ENCODE data around the gene C2orf72. TPM values are rescaled to one million over a fixed set of nuclear protein-coding genes. Genes with fewer than 3 reads are reported as not detected.

Gene C2orf72
- total and polyA plus RNA-seq, 2 of the 4 experiments (the other 2 are of a cell fraction) = 0.09 to 0.18 TPM

DNA sequence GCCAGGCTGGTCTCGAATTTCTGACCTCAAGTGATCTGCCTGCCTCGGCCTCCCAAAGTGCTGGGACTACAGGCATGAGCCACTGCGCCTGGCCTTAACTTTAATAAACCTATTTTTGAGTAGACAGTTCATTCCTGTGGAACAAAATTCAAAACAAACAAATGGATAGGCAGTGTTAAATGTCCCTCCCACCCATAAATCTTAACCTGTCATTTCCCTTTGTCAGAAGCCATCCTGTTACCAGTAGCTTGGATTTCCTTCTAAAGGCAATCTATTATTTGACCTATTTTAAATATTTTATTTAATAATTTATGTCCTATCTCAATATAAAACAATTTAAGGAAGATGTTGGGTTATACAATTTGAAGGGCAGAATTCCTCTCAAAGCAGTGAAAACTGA, 6.6 kb upstream of the C2orf72 start:
- Histone ChIP-seq H2BK120ac (ENCODE audit: low read depth, low read length) (no peak overlapping the region), H3K56ac (ENCODE audit: extremely low read depth, insufficient read depth, low read length) (no peak overlapping the region), H3K36me3 (ENCODE audit: control insufficient read depth, insufficient read depth, low read length) (no peaks in the 10 kb centered on the region), H2BK15ac (ENCODE audit: low read depth, low read length) (no peak overlapping the region), H3K27me3 (ENCODE audit: control insufficient read depth, insufficient read depth, low read length) (peaks cover 35% of the 10 kb centered on the region), H3K27ac (ENCODE audit: insufficient read depth, low read length) (no peak overlapping the region), H4K8ac (ENCODE audit: low read depth in 2 of 2, low read length in 2 of 2) (no peak overlapping the region), H3K9me1 (ENCODE audit: insufficient read depth, low read length) (0 out of 2 replicates have a peak, but pooled peaks cover 2% of the 10 kb centered on the region), H2BK20ac (ENCODE audit: low read depth, low read length) (no peak overlapping the region), H3K4me2 (ENCODE audit: low read depth, low read length) (no peak overlapping the region), H3K23ac (ENCODE audit: low read depth, low read length) (no peak overlapping the region), H2BK5ac (ENCODE audit: low read depth, low read length, poor library complexity, severe bottlenecking) (no peak overlapping the region), H3K4ac (ENCODE audit: low read depth, low read length) (no peak overlapping the region), H3K4me1 (ENCODE audit: control insufficient read depth, insufficient read depth, low read length) (no peaks in the 10 kb centered on the region), H4K5ac (ENCODE audit: low read depth, low read length) (no peak overlapping the region), H3K18ac (ENCODE audit: low read depth, low read length) (no peak overlapping the region), H3K4me3 (ENCODE audit: insufficient read depth, low read depth, low read length) (no peak overlapping the region), H4K20me1 (ENCODE audit: insufficient read depth, low read length) (no peaks in the 10 kb centered on the region), H2AK5ac (ENCODE audit: low read depth, low read length) (no peak overlapping the region), H3K79me1 (ENCODE audit: low read depth in 1 of 2, low read length in 2 of 2) (no peaks in the 10 kb centered on the region), H3K14ac (replicated peaks; ENCODE audit: low read depth, low read length) (no peak overlapping the region), H4K91ac (ENCODE audit: insufficient read depth, low read depth, low read length) (no peak overlapping the region), H2AFZ (replicated peaks; ENCODE audit: low read length, poor library complexity) (no peak overlapping the region), H3K9ac (ENCODE audit: low read depth, low read length) (no peak overlapping the region), H2AK9ac (replicated peaks; ENCODE audit: low read depth, low read length, poor library complexity) (no peak overlapping the region), H3K9me3 (ENCODE audit: control insufficient read depth, insufficient read depth, low read length) (peaks cover 2% of the 10 kb centered on the region; the same call in 1 of the 2 replicates)
- intact Hi-C loops (cut with micrococcal nuclease) = no loop called here
- no CpG with 5 or more reads among the region's 3 CpGs for WGBS, 2 experiments (ENCODE audit: extremely low coverage in 2 of 2, insufficient read length in 1 of 2)
- ATAC-seq (ENCODE audit: low read depth) = no peak
- no TSS peak for BruUV-seq (replicated peaks)
- in situ Hi-C loops (cut with MboI; ENCODE audit: low sequenced_read_pairs) = no loop called here
- TF ChIP-seq POLR2A (IDR thresholded peaks at IDR 0.05; ENCODE audit: low read depth, low read length) = no peak
- no peak for TF ChIP-seq CHD1 (IDR thresholded peaks at IDR 0.05; ENCODE audit: low read depth, low read length)
- TF ChIP-seq, protein P1, sequence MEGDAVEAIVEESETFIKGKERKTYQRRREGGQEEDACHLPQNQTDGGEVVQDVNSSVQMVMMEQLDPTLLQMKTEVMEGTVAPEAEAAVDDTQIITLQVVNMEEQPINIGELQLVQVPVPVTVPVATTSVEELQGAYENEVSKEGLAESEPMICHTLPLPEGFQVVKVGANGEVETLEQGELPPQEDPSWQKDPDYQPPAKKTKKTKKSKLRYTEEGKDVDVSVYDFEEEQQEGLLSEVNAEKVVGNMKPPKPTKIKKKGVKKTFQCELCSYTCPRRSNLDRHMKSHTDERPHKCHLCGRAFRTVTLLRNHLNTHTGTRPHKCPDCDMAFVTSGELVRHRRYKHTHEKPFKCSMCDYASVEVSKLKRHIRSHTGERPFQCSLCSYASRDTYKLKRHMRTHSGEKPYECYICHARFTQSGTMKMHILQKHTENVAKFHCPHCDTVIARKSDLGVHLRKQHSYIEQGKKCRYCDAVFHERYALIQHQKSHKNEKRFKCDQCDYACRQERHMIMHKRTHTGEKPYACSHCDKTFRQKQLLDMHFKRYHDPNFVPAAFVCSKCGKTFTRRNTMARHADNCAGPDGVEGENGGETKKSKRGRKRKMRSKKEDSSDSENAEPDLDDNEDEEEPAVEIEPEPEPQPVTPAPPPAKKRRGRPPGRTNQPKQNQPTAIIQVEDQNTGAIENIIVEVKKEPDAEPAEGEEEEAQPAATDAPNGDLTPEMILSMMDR (conservative IDR thresholded peaks at IDR 0.05; ENCODE audit: low read depth, low read length) = no peak
- no peak for TF ChIP-seq MAFK (IDR thresholded peaks at IDR 0.05; ENCODE audit: low read depth, low read length)
- TF ChIP-seq, protein P2, sequence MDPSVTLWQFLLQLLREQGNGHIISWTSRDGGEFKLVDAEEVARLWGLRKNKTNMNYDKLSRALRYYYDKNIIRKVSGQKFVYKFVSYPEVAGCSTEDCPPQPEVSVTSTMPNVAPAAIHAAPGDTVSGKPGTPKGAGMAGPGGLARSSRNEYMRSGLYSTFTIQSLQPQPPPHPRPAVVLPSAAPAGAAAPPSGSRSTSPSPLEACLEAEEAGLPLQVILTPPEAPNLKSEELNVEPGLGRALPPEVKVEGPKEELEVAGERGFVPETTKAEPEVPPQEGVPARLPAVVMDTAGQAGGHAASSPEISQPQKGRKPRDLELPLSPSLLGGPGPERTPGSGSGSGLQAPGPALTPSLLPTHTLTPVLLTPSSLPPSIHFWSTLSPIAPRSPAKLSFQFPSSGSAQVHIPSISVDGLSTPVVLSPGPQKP (IDR thresholded peaks at IDR 0.05; ENCODE audit: borderline replicate concordance, low read depth, low read length) = no peak
- no peak for TF ChIP-seq BHLHE40 (IDR thresholded peaks at IDR 0.05; ENCODE audit: low read depth, low read length)
- no peak for TF ChIP-seq SMC3 (IDR thresholded peaks at IDR 0.05; ENCODE audit: low read depth, low read length)
- TF ChIP-seq, protein P3, sequence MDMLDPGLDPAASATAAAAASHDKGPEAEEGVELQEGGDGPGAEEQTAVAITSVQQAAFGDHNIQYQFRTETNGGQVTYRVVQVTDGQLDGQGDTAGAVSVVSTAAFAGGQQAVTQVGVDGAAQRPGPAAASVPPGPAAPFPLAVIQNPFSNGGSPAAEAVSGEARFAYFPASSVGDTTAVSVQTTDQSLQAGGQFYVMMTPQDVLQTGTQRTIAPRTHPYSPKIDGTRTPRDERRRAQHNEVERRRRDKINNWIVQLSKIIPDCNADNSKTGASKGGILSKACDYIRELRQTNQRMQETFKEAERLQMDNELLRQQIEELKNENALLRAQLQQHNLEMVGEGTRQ (IDR thresholded peaks at IDR 0.05; ENCODE audit: low read depth, low read length) = no peak
- no peak for TF ChIP-seq RAD21 (IDR thresholded peaks at IDR 0.05; ENCODE audit: low read length)
- no peak for TF ChIP-seq RCOR1 (IDR thresholded peaks at IDR 0.05; ENCODE audit: insufficient replicate concordance, low read length)
- no peak for TF ChIP-seq CEBPB (IDR thresholded peaks at IDR 0.05; ENCODE audit: low read depth, low read length)
- TF ChIP-seq NFE2L2 (IDR thresholded peaks at IDR 0.05; ENCODE audit: low read depth, low read length) = no peak
- no peak for TF ChIP-seq RFX5 (IDR thresholded peaks at IDR 0.05; ENCODE audit: low read depth, low read length)
- no peak for TF ChIP-seq MXI1 (IDR thresholded peaks at IDR 0.05; ENCODE audit: borderline replicate concordance, low read depth, low read length)
- TF ChIP-seq FOS (IDR thresholded peaks at IDR 0.05; ENCODE audit: low read depth, low read length) = no peak
- no peak for TF ChIP-seq MAZ (IDR thresholded peaks at IDR 0.05; ENCODE audit: borderline replicate concordance, low read depth, low read length)
- CTCF ChIA-PET = no interaction called here
- no peak for DNase-seq
- POLR2A ChIA-PET (ENCODE audit: unreplicated experiment) = no interaction called here
- dilution Hi-C loops (cut with HindIII; ENCODE audit: low sequenced_read_pairs, unreplicated experiment) = no loop called here

Data from IMR-90 (cell line).